DND-41 (cell line): ENCODE measurements around the gene DYNLRB1.

ENCODE experiments used
- CTCF ChIP-seq: IDR thresholded peaks from 2 replicates; pipeline ENCODE4 v1.5.1; 2012; ENCODE audit warnings: borderline replicate concordance, low read length, moderate library complexity, mild to moderate bottlenecking; ENCODE audit not compliant: poor library complexity, severe bottlenecking; ENCODE audit errors: extremely low read depth
- EZH2 ChIP-seq: IDR thresholded peaks from 3 replicates; pipeline ENCODE4 v1.6.1; 2012; ENCODE audit warnings: borderline replicate concordance, low read depth, mild to moderate bottlenecking, moderate library complexity, low read length, inconsistent platforms; ENCODE audit not compliant: severe bottlenecking

- TF ChIP-seq CTCF (no peak), EZH2 (no peak)
These were observed 14.1 kb downstream of the DYNLRB1 start for GRCh38 chr20:34530342-34530741.
